Esophagus muscularis mucosa (tissue), 4 donors: ENCODE results near the gene CDH22.

Experiments used
- CTCF ChIP-seq, 3 experiments: fragments of 200-600 bp in 2 of 3; fragments of 450-650 bp in 1 of 3; sonication (generic) in 2 of 3; IDR thresholded peaks; one replicate each; pipeline ENCODE4 v1.5.1; 2017 to 2019; ENCODE audit warnings: antibody characterized with exemption in 3 of 3, mild to moderate bottlenecking in 2 of 3, moderate library complexity in 1 of 3
- EP300 ChIP-seq: sonication (generic); formaldehyde crosslinking; IDR thresholded peaks from one replicate; pipeline ENCODE4 v1.6.1; 2017; ENCODE audit warnings: antibody characterized with exemption
- POLR2A ChIP-seq: fragments of 450-650 bp; IDR thresholded peaks from one replicate; pipeline ENCODE4 v1.6.1; 2017; ENCODE audit warnings: antibody characterized with exemption, moderate library complexity, mild to moderate bottlenecking, low read depth
- POLR2AphosphoS5 ChIP-seq, 2 donors: sonication (generic); formaldehyde crosslinking; IDR thresholded peaks; one replicate each; pipeline ENCODE4 v1.6.1; 2017; ENCODE audit warnings: antibody characterized with exemption in 2 of 2

GRCh38 chr20:46305331-46305972 is 2.8 kb downstream of the CDH22 start:
- no peak for TF ChIP-seq CTCF (IDR thresholded peaks at IDR 0.05)
- TF ChIP-seq POLR2AphosphoS5 (IDR thresholded peaks at IDR 0.05), result no peak
- no peak for TF ChIP-seq POLR2A
- no peak for TF ChIP-seq EP300
